GM12878 (cell line): Measurements from ENCODE around the gene ATOH7. TPM values are rescaled to one million over a fixed set of nuclear protein-coding genes. Genes with fewer than 3 reads are reported as not detected.
"Not testable (repeated sequence)": the region's sequence is repeated elsewhere in the genome, so short reads cannot be mapped to it uniquely, and the experiment has no call there.

Source experiments
- ATAC-seq: fragments of 200-7000 bp; cut with Tn5 transposase; 3 replicates; pipeline ENCODE4 v1.9.1; 2020; ENCODE audit warnings: mild to moderate bottlenecking, moderate library complexity
- BruUV-seq: library from RNA; stranded (reverse); fragments of 400-500 nt; replicated peaks from 2 replicates; lab custom pipeline; 2021; lab: Mats Ljungman, UMichigan
- CTCF ChIA-PET: fragments of 300-600 bp; sonication (Branson Sonifier 250); formaldehyde crosslinking; extraction: SDS; loops from one replicate; lab custom pipeline; 2021; ENCODE audit warnings: inconsistent platforms; lab: Yijun Ruan, JAX
- POLR2A ChIA-PET: fragments of 350-600 bp; formaldehyde crosslinking; extraction: SDS; loops from one replicate; lab custom pipeline; 2021; ENCODE audit warnings: inconsistent platforms; lab: Charles Lee
- RAD21 ChIA-PET: fragments of 300-600 bp; sonication (Branson Sonifier 250); formaldehyde crosslinking; loops from one replicate; lab custom pipeline; 2023; ENCODE audit warnings: antibody characterized with exemption; ENCODE audit not compliant: unreplicated experiment; lab: Charles Lee
- SMC1A ChIA-PET: fragments of 300-600 bp; sonication (Branson Sonifier 250); formaldehyde crosslinking; loops from one replicate; lab custom pipeline; 2023; ENCODE audit not compliant: unreplicated experiment, uncharacterized antibody; lab: Charles Lee
- DNase-seq: peaks from one replicate; pipeline ENCODE4 v3.0.0-alpha.2; 2011; ENCODE audit warnings: low read depth, low spot score
- FAIRE-seq: peaks from 3 replicates; lab custom pipeline; 2011; peaks lifted over from hg19 to GRCh38; lab: Jason Lieb, UNC
- H2AFZ ChIP-seq: 2 replicates; pipeline ENCODE4 v1.6.0; 2011; ENCODE audit warnings: low read depth, low read length, control low read depth; ENCODE audit not compliant: control insufficient read depth
- H3K27ac ChIP-seq: 2 replicates; pipeline ENCODE4 v1.5.1; 2011; ENCODE audit warnings: control low read depth; ENCODE audit not compliant: control insufficient read depth, insufficient read depth
- H3K27me3 ChIP-seq, 2 experiments: replicated peaks in 1 of 2; 2 replicates each; pipeline versions ENCODE4 v1.6.0 to v1.6.1; 2011; ENCODE audit warnings: low read length in 1 of 2; ENCODE audit not compliant: control insufficient read depth in 2 of 2, insufficient read depth in 2 of 2
- H3K36me3 ChIP-seq, 2 experiments: 2 replicates each; pipeline ENCODE4 v1.5.1; 2011; ENCODE audit warnings: low read length in 1 of 2; ENCODE audit not compliant: control insufficient read depth in 2 of 2, insufficient read depth in 2 of 2
- H3K4me1 ChIP-seq: 2 replicates; pipeline ENCODE4 v1.6.1; 2011; ENCODE audit warnings: mild to moderate bottlenecking, low read length, moderate library complexity, mixed read lengths; ENCODE audit not compliant: control insufficient read depth, insufficient read depth
- H3K4me2 ChIP-seq: 2 replicates; pipeline ENCODE4 v1.6.0; 2011; ENCODE audit warnings: control low read depth; ENCODE audit not compliant: control insufficient read depth, insufficient read depth
- H3K4me3 ChIP-seq: fragments of 200-600 bp; sonication (generic); 2 replicates; pipeline ENCODE4 v1.5.1; 2016
- H3K79me2 ChIP-seq: 2 replicates; pipeline ENCODE4 v1.6.0; 2011; ENCODE audit warnings: low read length; ENCODE audit not compliant: control insufficient read depth, insufficient read depth
- H3K9ac ChIP-seq: 2 replicates; pipeline ENCODE4 v1.8.0; 2011; ENCODE audit warnings: low read length, control low read depth, mixed read lengths; ENCODE audit not compliant: control insufficient read depth, insufficient read depth
- H3K9me3 ChIP-seq: replicated peaks from 3 replicates; pipeline ENCODE4 v1.5.1; 2011; ENCODE audit warnings: mild to moderate bottlenecking, low read length; ENCODE audit not compliant: control insufficient read depth, insufficient read depth
- H4K20me1 ChIP-seq: 2 replicates; pipeline ENCODE4 v1.6.0; 2011; ENCODE audit not compliant: control insufficient read depth, insufficient read depth
- E2F4 ChIP-seq: IDR thresholded peaks from 2 replicates; pipeline ENCODE4 v1.6.1; 2012; ENCODE audit warnings: low read depth, low read length, improper control_type of control experiment
- FOS ChIP-seq: IDR thresholded peaks from 3 replicates; pipeline ENCODE4 v1.6.1; 2011; ENCODE audit warnings: borderline replicate concordance; ENCODE audit not compliant: insufficient read length; ENCODE audit errors: extremely low read depth
- KLF5 ChIP-seq: fragments of 450-650 bp; IDR thresholded peaks from 2 replicates; pipeline ENCODE4 v1.6.1; 2014; ENCODE audit warnings: mild to moderate bottlenecking; ENCODE audit not compliant: partially characterized antibody
- MEF2B ChIP-seq: fragments of 450-650 bp; IDR thresholded peaks from 2 replicates; pipeline ENCODE4 v1.6.1; 2018; ENCODE audit warnings: mild to moderate bottlenecking, moderate library complexity; ENCODE audit not compliant: partially characterized antibody, poor library complexity, severe bottlenecking
- MTA2 ChIP-seq: fragments of 450-650 bp; IDR thresholded peaks from 2 replicates; pipeline ENCODE4 v1.6.1; 2016; ENCODE audit warnings: low read depth, mild to moderate bottlenecking, moderate library complexity
- POLR2A ChIP-seq: IDR thresholded peaks from 2 replicates; pipeline ENCODE4 v1.6.1; 2011; ENCODE audit warnings: low read depth, mild to moderate bottlenecking, low read length
- RAD21 ChIP-seq: IDR thresholded peaks from 2 replicates; pipeline ENCODE4 v1.6.1; 2011; ENCODE audit warnings: mild to moderate bottlenecking, low read depth, low read length, moderate library complexity; ENCODE audit not compliant: insufficient read depth
- RBBP5 ChIP-seq: fragments of 200-600 bp; sonication (generic); conservative IDR thresholded peaks from 2 replicates; pipeline ENCODE4 v1.6.1; 2016
- RUNX3 ChIP-seq: IDR thresholded peaks from 2 replicates; pipeline ENCODE4 v1.6.1; 2012; ENCODE audit warnings: low read length, inconsistent platforms
- SREBF1 ChIP-seq: IDR thresholded peaks from 2 replicates; pipeline ENCODE4 v1.6.1; 2012; ENCODE audit warnings: mild to moderate bottlenecking, low read length
- TCF12 ChIP-seq: IDR thresholded peaks from 2 replicates; pipeline ENCODE4 v1.6.1; 2011; ENCODE audit warnings: low read depth, mild to moderate bottlenecking, low read length
- TCF3 ChIP-seq: IDR thresholded peaks from 2 replicates; pipeline ENCODE4 v1.6.1; 2012; ENCODE audit warnings: low read depth, mild to moderate bottlenecking, low read length, borderline replicate concordance; ENCODE audit not compliant: insufficient read depth
- WGBS: methylation state at CpG from one replicate; pipeline ENCODE4 v1.1.6; 2016; ENCODE audit warnings: low lambda C conversion rate; ENCODE audit not compliant: insufficient replicate concordance, insufficient coverage; ENCODE audit errors: missing lambda C conversion rate; 5-methylcytosine and 5-hydroxymethylcytosine counted together
- in situ Hi-C: fragments of 300-500 bp; cut with MboI; formaldehyde crosslinking; loops from 9 replicates; pipeline ENCODE4 v1.14.3; 2018; ENCODE audit warnings: mixed read lengths
- intact Hi-C: fragments of 100-400 bp; cut with micrococcal nuclease; formaldehyde crosslinking; loops from one replicate; pipeline ENCODE4 v1.14.2; 2022; ENCODE audit not compliant: unreplicated experiment
- polyA plus RNA-seq, 11 experiments: library from polyadenylated mRNA; depleted of rRNA in 4 of 11; unstranded in 6 of 11; stranded (reverse) in 5 of 11; fragments of >200 nt; fragmentation: Nextera tagmentation in 4 of 11; fragmentation: Illumina TruSeq in 1 of 11; extraction: Ambion mirVana in 4 of 11; extraction: Trizol in 1 of 11; gene quantifications; 1 replicate in 1 of 11; 2 replicates in 10 of 11; pipeline versions ENCODE4 v1.2.1 to v1.2.3, GENCODE V29; 2011 to 2016; ENCODE audit warnings: inconsistent platforms in 2 of 11, missing spikeins in 2 of 11, low read depth in 1 of 11
- total RNA-seq, 4 experiments: library from RNA; depleted of rRNA in 3 of 4; stranded (reverse); fragments of >200 nt in 3 of 4; fragmentation: Illumina TruSeq in 1 of 4; extraction: Trizol in 1 of 4; gene quantifications; 2 replicates each; pipeline versions ENCODE4 v1.2.1 to v1.2.3, GENCODE V29; 2013 to 2021

Gene ATOH7
- total and polyA plus RNA-seq, 10 of the 15 experiments (the other 5 are each of a cell fraction or from before 2014, with no cell fraction given): not detected

- TF ChIP-seq TCF3: no peak
- TF ChIP-seq TCF12: no peak
- TF ChIP-seq RBBP5: no peak
- TF ChIP-seq, all 136 proteins: peak for 0
Measured at GRCh38 chr10:68231817-68232251, at the start of gene ATOH7 (continued).

GRCh38 chr10:68280758-68281157 lies 48.8 kb upstream of the ATOH7 start:
- DNase-seq: no peak
- CTCF ChIA-PET: no interaction called here
- Histone ChIP-seq H3K79me2 (no peaks in the 10 kb centered on the region), H2AFZ (no peak overlapping the region), H3K27ac (no peak overlapping the region), H3K27me3 (no peaks in the 10 kb centered on the region), H3K4me3 (no peak overlapping the region), H4K20me1 (no peaks in the 10 kb centered on the region), H3K4me1 (no peaks in the 10 kb centered on the region), H3K36me3 (no peaks in the 10 kb centered on the region), H3K4me2 (no peak overlapping the region), H3K9ac (no peak overlapping the region)
- SMC1A ChIA-PET: no interaction called here
- POLR2A ChIA-PET: no interaction called here
- WGBS: 86% methylated on average over 4 of the region's 4 CpGs
- in situ Hi-C loops (no loop called here), intact Hi-C loops (no loop called here)
- RAD21 ChIA-PET: no interaction called here
- no peak for FAIRE-seq
- no peak for ATAC-seq
- BruUV-seq: no TSS peak
- no peak for TF ChIP-seq FOS
- no peak for TF ChIP-seq MTA2
- no peak for TF ChIP-seq RAD21
- TF ChIP-seq KLF5: no peak
- no peak for TF ChIP-seq POLR2A
- no peak for TF ChIP-seq MEF2B
- TF ChIP-seq RUNX3: no peak
- no peak for TF ChIP-seq E2F4
- TF ChIP-seq SREBF1: no peak
- TF ChIP-seq, all 136 proteins: peak for 0
- peaks cover 2% of the 10 kb centered on the region; the same call in 1 of the 3 replicates for H3K9me3 ChIP-seq

- POLR2A ChIA-PET, H3K9me3 ChIP-seq, ATAC-seq, RAD21 ChIA-PET, H3K4me3 ChIP-seq, H3K4me2 ChIP-seq, intact Hi-C loops, in situ Hi-C loops, H3K27ac ChIP-seq, H4K20me1 ChIP-seq, BruUV-seq, SMC1A ChIA-PET, H3K36me3 ChIP-seq, H3K4me1 ChIP-seq, H3K9ac ChIP-seq, DNase-seq, H3K27me3 ChIP-seq, FAIRE-seq, H3K79me2 ChIP-seq, CTCF ChIA-PET, H2AFZ ChIP-seq: not testable (repeated sequence)
- WGBS: 92% methylated on average over 45 of the region's 70 CpGs
Measured at GRCh38 chr10:68278906-68279753, 47.2 kb upstream of the ATOH7 start.
